ENCODE data around the gene PRKN.

DNA sequence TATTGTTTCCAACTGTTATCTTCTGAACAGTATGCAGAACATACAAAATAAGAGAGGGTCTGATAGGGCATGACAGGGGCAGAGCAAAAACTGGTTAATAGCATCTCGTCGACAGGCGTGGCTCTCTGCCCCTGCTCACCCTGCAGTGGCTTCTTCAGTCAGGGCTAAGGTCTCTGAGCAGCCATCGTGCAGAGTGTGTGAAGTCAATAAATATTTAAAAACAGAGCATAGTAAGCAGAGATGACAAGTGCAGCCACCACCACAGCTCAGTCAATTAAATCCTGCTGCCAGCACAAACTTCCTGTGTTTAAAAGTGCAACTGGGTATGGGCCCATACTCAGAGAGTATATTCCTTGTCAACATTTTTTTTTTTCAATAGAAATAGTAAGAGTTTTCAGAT, 1080.3 kb downstream of the PRKN start:
- TF ChIP-seq FOXM1 (IDR thresholded peaks at IDR 0.05; ENCODE audit: borderline replicate concordance) (no peak), SUZ12 (IDR thresholded peaks at IDR 0.05) (no peak), BHLHE40 (IDR thresholded peaks at IDR 0.05; ENCODE audit: borderline replicate concordance) (no peak), SP1 (IDR thresholded peaks at IDR 0.05) (no peak), TARDBP (IDR thresholded peaks at IDR 0.05) (no peak)

Measured in HEK293T (cell line).